Medulla oblongata (tissue), 1 donor: Measurements from ENCODE around the gene METTL26.
A peak's percentile ranks its signal among the peaks of the same experiment; 100 is the strongest.

Source experiments
- DNase-seq: peaks from one replicate; pipeline ENCODE4 v3.0.0-alpha.2; 2015; ENCODE audit errors: extremely low spot score

METTL26 gene

DNA sequence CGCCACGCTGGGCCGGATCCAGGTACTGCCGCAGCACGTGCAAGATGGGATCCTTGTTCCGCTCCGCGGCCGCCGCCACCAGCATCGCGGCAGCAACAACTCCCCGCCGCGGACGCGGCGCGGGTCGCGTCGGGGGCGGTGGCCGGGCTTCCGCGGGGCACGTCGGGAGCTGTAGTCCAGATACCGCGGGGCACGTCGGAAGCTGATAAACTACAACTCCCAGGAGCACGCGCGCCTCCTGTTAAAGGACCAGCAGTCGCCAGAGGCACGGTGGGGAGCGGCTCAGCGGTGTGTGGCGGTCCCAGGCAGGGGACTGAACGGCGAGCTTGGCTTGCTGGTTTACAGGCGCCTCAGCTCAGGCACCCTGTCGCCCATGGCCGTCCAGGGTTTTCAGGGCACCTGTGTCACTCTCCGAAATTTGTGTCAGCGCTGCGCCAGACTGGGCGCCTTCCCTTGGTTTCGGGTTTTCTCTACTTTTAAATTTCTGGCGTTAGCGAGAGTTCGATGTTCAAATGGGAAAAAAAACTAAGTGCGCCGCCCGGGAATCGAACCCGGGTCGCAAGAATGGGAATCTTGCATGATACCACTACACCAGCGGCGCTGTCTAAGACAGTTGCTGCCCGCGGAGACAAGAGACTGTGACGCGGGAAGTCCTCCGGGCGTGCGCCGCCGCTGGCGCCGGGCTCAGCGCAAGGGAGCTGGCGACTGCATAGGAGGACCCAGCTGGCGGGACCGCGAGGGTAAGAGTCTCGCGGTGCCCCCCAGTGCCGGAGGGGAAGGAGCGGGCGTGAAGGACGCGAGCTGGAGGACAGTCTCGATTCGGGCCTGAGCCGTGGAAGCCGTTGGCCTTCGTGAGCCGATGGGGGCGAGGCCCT lies at the start of gene METTL26:
Gene METTL26 (minus strand): TSS at position 100 of the 875 bp plus-strand sequence. CDS start 15 bp downstream, at position 85.
- peak; percentile 96 for DNase-seq

DNA sequence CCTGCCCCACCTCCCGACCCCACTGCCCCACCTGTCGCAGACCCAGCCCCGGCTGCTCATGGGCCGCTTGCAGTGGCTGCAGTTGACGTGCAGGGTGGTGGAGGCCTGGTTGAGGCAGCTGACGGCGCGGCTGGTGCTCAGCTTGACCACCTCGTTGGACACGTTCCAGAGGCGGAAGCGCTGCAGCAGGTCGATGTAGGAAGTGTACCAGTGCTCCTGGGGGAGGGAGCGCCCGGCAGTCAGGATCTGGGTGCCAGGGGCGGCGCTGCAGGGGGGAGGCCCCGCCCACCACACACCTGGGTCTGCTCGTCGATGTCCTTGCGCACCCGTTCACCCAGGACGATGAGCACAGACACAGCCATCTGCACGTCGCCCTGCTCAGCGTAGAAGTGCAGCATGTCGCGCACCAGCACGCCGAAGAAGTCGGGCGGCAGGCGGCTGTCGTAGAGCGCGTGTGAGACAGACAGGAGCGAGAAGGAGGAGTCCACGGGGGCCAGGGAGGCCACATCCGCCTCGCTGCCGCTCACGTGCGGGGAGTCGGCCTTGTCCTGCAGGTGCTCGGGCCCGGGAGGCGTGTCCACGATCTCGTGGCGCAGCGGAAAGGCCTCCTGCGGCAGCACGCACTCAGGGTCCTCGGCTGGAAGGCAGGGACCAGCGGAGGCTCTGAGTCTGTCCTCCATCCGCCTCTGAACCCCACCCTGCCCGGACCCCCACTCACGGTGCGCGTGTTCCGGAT lies 49.0 kb upstream of the METTL26 start:
- no peak for DNase-seq

DNA sequence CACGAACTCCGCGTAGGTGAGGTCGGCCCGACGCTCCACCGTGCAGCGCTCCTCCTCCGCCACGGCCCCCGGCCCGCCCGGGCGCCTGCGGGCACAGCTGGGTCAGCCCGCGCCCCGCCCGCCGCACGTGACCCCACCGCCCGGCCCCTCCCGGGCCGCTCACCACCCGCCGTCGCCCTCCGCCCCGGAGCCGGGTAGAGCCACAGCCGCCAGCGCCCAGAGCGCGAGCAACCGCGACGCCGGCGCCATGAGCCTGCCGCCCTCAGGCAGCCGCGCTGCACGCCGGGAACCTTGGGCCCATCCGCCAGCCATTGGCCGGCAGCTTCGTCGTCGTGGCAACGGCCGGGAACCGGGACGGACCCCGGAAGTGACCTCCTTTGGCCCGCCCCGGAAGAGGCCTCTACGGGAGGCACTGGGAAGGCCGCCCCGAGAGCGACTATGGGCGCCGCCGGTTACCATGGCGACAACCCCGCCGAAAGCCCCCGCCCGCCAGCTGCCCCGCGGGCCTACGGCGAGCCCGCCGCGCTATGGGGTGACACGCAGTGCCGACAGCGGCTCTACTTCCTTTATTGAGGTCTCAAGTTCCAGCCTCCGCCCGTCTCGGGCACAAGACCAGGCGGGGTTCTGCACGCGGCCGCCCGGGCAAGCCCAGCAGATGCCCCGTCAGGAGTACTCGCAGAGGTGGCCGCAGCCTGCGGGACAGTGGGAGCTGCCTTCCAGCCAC lies 48.1 kb upstream of the METTL26 start, which contains the start of gene JMJD8:
Gene JMJD8 (minus strand): TSS at position 264 of the 724 bp plus-strand sequence. CDS start 15 bp downstream, at position 249.
- peak; percentile 97 for DNase-seq

DNA sequence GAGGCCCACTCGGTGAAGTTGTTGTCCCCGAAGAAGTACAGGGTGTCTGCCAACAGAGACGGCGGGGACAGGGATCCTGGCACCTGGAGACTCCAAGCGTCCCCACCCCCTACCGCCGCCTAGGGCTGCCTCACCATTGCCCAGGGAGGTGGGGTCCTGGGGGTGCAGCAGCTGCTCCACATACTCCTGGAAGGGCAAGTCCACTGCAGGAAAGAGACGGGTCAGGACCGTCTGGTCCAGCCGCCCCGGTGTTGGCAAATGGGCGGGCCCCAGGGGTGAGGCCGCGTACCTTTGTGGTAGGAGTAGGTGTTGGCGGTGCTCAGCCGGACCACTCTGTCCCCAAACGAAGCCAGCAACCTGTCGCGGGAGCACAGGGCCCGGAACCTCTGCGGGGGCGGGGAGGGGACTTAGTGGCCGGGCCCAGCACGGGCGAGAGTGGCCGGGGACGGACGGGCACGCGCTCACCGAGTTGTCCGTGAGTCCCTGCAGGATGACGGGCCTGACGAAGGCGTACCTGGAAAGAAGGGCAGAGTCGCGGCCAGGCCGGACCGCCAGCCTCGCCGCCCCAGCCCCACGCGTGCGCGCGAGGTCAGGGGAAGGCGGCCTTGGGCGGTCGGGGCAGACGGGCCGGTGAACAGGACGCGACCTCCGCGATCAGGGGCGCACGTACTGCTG lies 47.4 kb upstream of the METTL26 start:
- no peak for DNase-seq

DNA sequence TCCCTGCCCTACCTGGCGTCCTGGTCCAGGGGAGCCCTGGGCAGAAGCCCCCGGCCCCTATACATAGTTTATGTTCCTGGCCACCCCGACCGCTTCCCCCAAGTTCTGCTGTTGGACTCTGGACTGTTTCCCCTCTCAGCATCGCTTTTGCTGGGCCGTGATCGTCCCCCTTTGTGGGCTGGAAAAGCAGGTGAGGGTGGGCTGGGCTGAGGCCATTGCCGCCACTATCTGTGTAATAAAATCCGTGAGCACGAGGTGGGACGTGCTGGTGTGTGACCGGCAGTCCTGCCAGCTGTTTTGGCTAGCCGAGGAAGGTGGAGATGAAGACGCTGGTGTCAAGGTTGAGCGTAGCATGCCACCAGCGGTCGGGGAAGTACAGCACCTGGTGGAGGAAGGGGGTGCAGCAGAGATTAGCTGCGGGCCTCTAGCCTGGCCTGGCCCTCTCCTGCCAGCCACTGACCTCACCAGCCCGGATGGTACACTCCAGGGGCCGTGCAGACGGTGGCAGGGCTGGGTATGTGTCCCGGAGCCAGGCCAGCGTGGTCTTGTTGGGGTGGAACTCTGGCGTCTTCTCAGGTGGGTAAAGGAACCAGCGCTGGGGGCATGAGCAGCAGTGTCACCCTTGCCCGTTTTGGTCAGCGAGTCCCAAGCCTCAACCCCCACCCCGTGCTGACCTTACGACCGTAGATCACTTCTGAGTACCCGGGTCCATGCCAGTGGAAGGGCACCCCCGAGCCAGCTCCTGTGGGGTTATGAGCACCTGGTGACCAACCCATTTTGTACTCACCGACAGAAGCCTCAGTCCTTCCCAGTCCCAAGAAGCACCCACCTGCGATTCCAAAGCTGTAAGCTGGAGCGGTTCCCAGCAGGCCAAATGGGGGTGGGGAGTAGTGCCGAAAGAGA lies 46.6 kb upstream of the METTL26 start:
- DNase-seq = no peak

DNA sequence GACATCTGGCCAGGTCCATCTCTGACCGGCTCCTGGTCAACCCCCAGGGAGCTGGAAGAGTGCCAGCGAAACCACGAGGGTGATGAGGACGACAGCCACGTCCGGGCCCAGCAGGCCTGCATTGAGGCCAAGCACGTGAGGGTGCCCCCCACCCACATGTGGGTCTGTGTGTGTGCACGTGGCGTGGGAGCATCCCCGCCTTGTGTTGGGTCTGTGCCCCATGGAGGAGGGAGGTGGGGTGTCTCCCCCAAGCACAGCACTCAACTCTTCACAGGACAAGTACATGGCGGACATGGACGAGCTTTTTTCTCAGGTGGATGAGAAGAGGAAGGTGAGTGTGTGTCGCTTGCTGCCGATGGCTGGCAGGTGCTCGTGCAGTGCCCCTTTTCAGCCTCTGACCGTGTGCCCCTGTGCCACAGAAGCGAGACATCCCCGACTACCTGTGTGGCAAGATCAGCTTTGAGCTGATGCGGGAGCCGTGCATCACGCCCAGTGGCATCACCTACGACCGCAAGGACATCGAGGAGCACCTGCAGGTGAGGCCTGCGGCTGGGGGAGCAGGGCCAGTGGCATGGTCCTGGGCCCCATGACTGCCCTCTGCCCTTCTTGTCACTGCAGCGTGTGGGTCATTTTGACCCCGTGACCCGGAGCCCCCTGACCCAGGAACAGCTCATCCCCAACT lies 45.8 kb upstream of the METTL26 start:
- no peak for DNase-seq

DNA sequence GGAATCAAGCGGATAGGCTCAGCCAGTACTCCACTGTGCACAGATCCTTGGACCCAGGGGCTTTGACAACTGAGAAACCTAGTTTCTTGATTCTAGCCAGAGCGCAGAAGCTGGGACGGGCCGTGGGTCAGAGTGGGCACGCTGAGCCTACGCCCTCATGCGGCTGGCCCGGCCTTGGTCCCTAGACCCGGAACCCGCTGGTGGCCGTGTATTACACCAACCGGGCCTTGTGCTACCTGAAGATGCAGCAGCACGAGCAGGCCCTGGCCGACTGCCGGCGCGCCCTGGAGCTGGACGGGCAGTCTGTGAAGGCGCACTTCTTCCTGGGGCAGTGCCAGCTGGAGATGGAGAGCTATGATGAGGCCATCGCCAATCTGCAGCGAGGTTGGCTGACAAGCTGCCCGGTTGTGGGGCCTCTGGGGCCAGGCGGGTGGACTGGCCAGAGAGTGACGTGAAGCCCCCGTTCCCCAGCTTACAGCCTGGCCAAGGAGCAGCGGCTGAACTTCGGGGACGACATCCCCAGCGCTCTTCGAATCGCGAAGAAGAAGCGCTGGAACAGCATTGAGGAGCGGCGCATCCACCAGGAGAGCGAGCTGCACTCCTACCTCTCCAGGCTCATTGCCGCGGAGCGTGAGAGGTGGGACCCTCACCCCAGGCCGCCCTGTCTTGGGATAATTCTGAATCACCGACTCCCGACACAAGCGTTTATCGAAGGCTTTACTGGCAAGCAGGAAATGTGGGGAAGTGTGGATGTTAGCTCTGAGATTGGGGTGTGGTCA lies 45.1 kb upstream of the METTL26 start:
- peak; percentile 25 for DNase-seq

DNA sequence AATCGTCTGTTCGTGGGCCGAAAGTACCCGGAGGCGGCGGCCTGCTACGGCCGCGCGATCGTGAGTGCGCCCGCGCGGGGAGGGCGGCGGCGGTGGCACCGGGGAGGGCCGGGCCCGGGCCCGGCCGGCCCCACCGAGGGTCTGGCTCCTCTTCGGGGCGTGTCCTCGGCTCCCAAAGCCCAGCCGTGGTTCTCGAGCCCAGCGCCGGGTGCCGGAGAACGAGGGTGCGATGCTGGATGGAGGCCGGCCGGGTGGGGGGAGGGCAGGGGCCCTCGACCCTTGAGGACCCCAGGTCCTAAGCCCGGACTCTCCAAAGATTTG lies 44.5 kb upstream of the METTL26 start:
- no peak for DNase-seq

DNA sequence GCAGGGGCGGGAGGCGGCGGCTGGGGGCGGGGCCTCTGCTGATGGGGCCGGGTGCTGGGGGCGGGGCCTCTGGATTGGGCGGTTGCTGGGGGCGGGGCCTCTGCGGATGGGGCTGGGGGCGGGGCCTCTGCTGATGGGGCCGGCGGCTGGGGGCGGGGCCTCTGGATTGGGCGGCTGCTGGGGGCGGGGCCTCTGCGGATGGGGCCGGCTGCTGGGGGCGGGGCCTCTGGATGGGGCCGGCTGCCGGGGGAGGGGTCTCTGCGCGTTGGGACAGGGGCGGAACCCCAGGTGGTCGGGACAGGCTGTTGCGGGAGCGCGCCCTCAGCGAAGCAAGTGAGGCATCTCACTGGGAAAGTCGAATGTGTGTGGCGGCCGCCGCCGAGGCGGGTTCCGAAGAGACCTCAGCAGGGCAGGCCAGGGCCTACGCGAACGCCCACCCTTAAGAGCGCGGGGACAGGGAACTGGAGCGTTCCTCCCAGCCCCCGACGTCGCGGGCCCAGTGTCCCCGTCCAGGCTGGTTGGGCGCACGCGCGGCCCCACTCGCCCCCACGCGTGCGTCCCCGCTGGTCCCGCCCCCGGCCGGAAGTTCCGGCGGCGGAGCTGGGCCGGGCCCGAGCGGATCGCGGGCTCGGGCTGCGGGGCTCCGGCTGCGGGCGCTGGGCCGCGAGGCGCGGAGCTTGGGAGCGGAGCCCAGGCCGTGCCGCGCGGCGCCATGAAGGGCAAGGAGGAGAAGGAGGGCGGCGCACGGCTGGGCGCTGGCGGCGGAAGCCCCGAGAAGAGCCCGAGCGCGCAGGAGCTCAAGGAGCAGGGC lies 43.9 kb upstream of the METTL26 start, which contains the start of gene STUB1:
Gene STUB1 (plus strand): TSS at position 597 of the 811 bp plus-strand sequence. CDS start 116 bp downstream, at position 713.
- DNase-seq = peak; percentile 83

DNA sequence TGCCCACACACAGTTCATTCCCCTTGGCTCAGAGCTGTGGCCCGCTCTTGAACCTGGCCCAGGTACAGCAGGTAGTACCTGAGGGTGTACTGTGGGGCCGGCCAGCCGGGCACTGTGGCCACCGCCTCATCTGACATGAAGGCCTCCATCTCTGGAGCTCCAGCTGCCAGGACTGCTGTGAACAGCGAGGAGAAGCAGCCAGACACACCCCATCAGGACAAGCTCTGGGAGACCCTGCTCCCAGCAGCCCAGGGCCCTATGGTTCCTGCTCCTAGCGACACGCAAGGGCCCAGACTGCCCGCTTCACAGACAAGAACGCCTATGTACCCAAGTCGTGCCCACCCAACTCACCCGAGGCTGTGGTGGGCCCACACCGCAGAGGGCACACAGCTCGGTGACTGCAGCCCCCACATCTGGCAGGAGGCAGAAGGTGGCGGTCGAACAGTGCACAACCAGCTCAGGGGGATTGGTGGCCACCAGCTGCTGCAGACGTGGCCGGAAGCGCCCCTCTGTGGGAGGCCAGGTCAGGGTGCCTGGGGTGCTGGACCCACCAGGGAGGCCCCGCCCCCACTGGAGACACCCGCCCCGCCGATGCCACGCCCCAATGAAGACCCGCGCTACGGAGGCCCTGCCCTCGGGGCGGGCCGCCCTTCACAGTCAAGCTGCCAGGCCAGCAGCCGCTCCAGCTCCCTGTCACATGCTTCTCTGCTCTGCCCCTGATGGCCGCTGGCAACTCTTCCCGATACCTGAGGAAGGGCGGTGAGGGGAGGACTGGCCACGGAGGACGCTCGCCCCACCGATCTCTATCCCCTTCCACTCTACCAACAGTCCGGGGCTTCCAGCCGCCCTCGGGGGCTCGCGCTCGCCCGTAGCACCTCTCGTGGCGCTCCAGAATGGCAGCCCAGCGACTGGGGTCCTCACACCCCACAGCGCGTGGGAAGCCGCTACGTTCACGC lies 43.0 kb upstream of the METTL26 start:
- peak; percentile 67 for DNase-seq

DNA sequence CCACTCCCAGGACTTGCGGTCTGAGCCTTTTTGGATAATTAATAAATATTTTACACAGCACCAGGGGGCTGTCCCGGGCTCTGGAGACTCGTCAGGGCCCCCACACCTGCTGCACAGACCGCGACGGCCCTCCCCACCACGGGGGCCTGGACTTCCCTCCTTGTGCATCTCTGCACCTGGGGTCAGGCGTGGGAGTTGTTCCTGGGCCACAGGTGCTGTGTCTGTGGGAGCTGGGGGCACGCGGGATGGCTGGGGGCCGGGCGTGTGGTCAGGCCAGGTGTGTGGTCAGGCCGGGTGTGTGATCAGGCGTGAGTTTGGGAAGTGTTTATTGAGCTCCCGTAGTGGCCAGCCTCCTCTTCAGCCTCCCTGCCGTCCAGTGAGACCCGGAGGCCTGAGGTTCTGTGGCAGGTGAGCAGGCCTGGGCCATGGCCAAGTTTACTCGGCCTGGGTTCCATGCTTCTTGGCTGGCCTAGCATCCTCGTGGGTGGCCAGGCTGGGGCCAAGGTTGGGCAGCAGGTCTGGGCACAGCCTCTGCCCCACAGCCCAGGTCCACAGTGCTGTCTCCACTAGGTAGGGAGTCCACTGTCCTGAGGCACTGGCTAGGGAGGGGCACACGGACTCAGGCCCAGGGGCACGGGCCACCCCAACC lies 42.2 kb upstream of the METTL26 start:
- no peak for DNase-seq

DNA sequence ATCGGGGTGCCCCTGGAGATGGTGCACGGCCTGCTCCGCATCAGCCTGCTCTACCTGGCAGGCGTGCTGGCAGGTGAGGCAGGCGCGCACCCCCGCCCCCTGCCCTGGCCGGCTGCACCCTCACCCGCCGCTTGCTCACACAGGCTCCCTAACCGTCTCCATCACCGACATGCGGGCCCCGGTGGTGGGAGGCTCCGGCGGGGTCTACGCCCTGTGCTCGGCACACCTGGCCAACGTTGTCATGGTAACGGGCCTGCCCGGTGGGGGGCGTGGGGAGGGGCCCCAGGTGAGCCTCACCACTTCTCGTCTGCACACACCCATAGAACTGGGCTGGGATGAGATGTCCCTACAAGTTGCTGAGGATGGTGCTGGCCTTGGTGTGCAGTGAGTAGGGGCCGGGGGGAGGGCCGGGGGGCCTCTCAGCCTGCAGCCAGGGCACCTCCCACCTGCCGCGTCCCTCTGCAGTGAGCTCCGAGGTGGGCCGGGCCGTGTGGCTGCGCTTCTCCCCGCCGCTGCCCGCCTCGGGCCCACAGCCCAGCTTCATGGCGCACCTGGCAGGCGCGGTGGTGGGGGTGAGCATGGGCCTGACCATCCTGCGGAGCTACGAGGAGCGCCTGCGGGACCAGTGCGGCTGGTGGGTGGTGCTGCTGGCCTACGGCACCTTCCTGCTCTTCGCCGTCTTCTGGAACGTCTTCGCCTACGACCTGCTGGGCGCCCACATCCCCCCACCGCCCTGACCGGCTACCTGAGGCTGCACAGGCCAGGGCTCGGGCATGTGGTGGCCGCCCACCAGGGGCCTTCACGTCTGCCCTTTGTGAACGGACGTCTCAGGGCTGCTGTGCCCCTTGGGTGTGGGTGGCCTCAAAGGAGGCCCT lies 41.4 kb upstream of the METTL26 start:
- no peak for DNase-seq

DNA sequence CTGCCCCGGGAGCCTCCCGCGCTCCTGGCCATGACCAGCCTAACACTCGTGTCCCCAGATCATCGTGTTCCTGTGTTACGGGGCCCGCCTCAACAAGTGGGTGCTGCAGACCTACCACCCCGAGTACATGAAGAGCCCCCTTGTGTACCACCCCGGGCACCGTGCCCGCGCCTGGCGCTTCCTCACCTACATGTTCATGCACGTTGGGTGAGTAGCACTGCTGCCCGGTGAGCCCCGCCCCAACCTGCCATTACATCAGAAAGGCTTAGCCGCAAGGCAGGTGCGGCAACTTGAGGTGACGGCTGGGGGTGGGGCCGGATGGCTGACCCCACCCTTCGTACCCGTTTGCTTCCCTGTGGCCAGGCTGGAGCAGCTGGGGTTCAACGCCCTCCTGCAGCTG lies 40.8 kb upstream of the METTL26 start:
- DNase-seq = no peak

DNA sequence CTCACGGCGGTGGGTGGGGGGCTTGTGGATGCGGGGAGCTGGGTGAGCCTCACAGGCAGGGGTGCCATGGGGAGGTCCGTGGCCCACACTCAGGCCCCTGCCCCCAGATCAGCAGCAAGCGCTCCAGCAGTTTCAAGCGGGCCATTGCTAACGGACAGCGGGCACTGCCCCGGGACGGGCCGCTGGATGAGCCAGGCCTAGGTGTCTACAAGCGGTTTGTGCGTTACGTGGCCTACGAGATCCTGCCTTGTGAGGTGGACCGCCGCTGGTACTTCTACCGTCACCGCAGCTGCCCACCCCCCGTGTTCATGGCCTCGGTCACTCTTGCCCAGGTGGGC lies 40.4 kb upstream of the METTL26 start:
- no peak for DNase-seq

DNA sequence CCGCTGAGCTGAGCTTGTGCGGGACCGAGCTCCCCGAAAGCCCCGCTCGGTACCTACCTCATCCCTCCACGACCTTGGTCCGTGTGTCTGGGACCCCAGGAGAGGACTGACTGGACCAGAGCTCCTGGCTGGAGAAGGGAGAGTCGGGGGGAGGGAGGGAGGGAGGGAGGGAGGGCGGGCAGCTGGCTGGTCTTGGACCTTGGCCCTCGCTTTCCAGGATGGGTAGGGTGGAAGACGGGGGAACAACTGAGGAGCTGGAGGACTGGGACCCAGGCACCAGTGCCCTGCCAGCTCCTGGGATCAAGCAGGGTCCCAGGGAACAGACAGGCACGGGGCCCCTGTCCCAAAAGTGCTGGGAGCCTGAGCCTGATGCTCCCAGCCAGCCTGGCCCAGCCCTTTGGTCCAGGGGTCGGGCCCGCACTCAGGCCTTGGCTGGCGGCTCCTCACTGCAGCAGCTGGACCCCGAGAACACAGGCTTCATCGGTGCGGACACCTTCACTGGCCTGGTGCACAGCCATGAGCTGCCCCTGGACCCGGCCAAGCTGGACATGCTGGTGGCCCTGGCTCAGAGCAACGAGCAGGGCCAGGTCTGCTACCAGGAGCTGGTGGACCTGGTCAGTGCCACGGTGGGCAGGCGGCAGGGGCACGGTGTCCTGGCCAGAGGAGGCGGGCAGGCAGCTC lies 39.9 kb upstream of the METTL26 start:
- DNase-seq = no peak
